ENCODE data around the gene UPB1.

The UPB1 gene

GRCh38 chr22:24473284-24473683 is 21.8 kb upstream of the UPB1 start:
- TF ChIP-seq CEBPB (IDR thresholded peaks at IDR 0.05) (no peak), ZBTB7A (IDR thresholded peaks at IDR 0.05; ENCODE audit: low read depth) (no peak), MAX (IDR thresholded peaks at IDR 0.05) (no peak), FOXM1 (IDR thresholded peaks at IDR 0.05; ENCODE audit: borderline replicate concordance, low read depth) (no peak), YY1 (IDR thresholded peaks at IDR 0.05; ENCODE audit: low read depth) (no peak)

- TF ChIP-seq TEAD4 (IDR thresholded peaks at IDR 0.05) (no peak), TAF1 (IDR thresholded peaks at IDR 0.05; ENCODE audit: low read depth) (no peak), EP300 (IDR thresholded peaks at IDR 0.05; ENCODE audit: borderline replicate concordance) (no peak), REST (IDR thresholded peaks at IDR 0.05; ENCODE audit: low read depth) (no peak), MAX (IDR thresholded peaks at IDR 0.05) (no peak), ZBTB7A (IDR thresholded peaks at IDR 0.05; ENCODE audit: low read depth) (no peak), EGR1 (IDR thresholded peaks at IDR 0.05) (no peak), FOXM1 (IDR thresholded peaks at IDR 0.05; ENCODE audit: borderline replicate concordance, low read depth) (no peak), CREB1 (IDR thresholded peaks at IDR 0.05; ENCODE audit: low read depth) (no peak), USF1 (IDR thresholded peaks at IDR 0.05) (no peak), YY1 (IDR thresholded peaks at IDR 0.05; ENCODE audit: low read depth) (no peak), TCF12 (IDR thresholded peaks at IDR 0.05; ENCODE audit: low read depth) (no peak), RAD21 (IDR thresholded peaks at IDR 0.05; ENCODE audit: low read depth) (no peak), CEBPB (IDR thresholded peaks at IDR 0.05) (no peak), NFIC (IDR thresholded peaks at IDR 0.05) (no peak)
Observed at GRCh38 chr22:24474221-24474620, 20.9 kb upstream of the UPB1 start.

GRCh38 chr22:24474649-24475255 is 20.4 kb upstream of the UPB1 start:
- TF ChIP-seq ZBTB7A (IDR thresholded peaks at IDR 0.05; ENCODE audit: low read depth), result no peak
- no peak for TF ChIP-seq NFIC (IDR thresholded peaks at IDR 0.05)
- no peak for TF ChIP-seq TCF12 (IDR thresholded peaks at IDR 0.05; ENCODE audit: low read depth)
- TF ChIP-seq TAF1 (IDR thresholded peaks at IDR 0.05; ENCODE audit: low read depth), result no peak
- no peak for TF ChIP-seq CREB1 (IDR thresholded peaks at IDR 0.05; ENCODE audit: low read depth)
- no peak for TF ChIP-seq EGR1 (IDR thresholded peaks at IDR 0.05)
- no peak for TF ChIP-seq RAD21 (IDR thresholded peaks at IDR 0.05; ENCODE audit: low read depth)
- TF ChIP-seq YY1 (IDR thresholded peaks at IDR 0.05; ENCODE audit: low read depth), result no peak
- no peak for TF ChIP-seq FOXM1 (IDR thresholded peaks at IDR 0.05; ENCODE audit: borderline replicate concordance, low read depth)
- no peak for TF ChIP-seq TEAD4 (IDR thresholded peaks at IDR 0.05)
- TF ChIP-seq USF1 (IDR thresholded peaks at IDR 0.05), result no peak
- no peak for TF ChIP-seq REST (IDR thresholded peaks at IDR 0.05; ENCODE audit: low read depth)
- no peak for TF ChIP-seq MAX (IDR thresholded peaks at IDR 0.05)
- TF ChIP-seq EP300 (IDR thresholded peaks at IDR 0.05; ENCODE audit: borderline replicate concordance), result no peak
- TF ChIP-seq CEBPB (IDR thresholded peaks at IDR 0.05), result no peak

- TF ChIP-seq CEBPB (IDR thresholded peaks at IDR 0.05), result no peak
- TF ChIP-seq ZBTB7A (IDR thresholded peaks at IDR 0.05; ENCODE audit: low read depth), result no peak
- TF ChIP-seq TAF1 (IDR thresholded peaks at IDR 0.05; ENCODE audit: low read depth), result no peak
- no peak for TF ChIP-seq EGR1 (IDR thresholded peaks at IDR 0.05)
- TF ChIP-seq YY1 (IDR thresholded peaks at IDR 0.05; ENCODE audit: low read depth), result no peak
- no peak for TF ChIP-seq MAX (IDR thresholded peaks at IDR 0.05)
- no peak for TF ChIP-seq RAD21 (IDR thresholded peaks at IDR 0.05; ENCODE audit: low read depth)
- TF ChIP-seq REST (IDR thresholded peaks at IDR 0.05; ENCODE audit: low read depth), result no peak
Observed at GRCh38 chr22:24481641-24482040, 13.5 kb upstream of the UPB1 start.

Data from Ishikawa (cell line).